ENCODE measurements around the gene ZBTB21.

DNA sequence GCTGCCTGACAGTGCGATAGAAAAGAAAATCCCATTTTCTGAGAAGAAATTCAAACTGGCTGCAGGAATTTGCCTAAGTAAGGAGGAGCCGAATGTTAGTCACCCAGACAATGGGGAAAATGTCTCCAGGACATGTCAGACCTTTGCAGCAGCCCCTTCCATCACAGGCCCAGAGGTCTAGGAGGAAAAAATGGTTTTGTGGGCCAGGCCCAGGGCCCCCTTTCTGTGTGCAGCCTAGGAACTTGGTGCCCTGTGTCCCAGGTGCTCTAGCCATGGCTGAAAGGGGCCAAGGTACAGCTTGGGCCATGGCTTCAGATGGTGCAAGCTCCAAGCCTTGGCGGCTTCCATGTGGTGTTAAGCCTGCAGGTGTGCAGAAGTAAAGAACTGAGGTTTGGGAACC, 14.6 kb downstream of the ZBTB21 start:
- TF ChIP-seq, protein P1, sequence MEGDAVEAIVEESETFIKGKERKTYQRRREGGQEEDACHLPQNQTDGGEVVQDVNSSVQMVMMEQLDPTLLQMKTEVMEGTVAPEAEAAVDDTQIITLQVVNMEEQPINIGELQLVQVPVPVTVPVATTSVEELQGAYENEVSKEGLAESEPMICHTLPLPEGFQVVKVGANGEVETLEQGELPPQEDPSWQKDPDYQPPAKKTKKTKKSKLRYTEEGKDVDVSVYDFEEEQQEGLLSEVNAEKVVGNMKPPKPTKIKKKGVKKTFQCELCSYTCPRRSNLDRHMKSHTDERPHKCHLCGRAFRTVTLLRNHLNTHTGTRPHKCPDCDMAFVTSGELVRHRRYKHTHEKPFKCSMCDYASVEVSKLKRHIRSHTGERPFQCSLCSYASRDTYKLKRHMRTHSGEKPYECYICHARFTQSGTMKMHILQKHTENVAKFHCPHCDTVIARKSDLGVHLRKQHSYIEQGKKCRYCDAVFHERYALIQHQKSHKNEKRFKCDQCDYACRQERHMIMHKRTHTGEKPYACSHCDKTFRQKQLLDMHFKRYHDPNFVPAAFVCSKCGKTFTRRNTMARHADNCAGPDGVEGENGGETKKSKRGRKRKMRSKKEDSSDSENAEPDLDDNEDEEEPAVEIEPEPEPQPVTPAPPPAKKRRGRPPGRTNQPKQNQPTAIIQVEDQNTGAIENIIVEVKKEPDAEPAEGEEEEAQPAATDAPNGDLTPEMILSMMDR (IDR thresholded peaks at IDR 0.05) = no peak
- no peak for TF ChIP-seq EP300 (IDR thresholded peaks at IDR 0.05)

Data from esophagus muscularis mucosa (tissue), 3 donors.